Thoracic aorta (tissue), 2 donors: ENCODE results near the gene VWDE. TPM values are rescaled to one million over a fixed set of nuclear protein-coding genes. Genes with fewer than 3 reads are reported as not detected.

Experiments used
- ATAC-seq: fragments of 150-250 bp; one replicate; pipeline ENCODE4 v1.8.0; 2017; ENCODE audit warnings: low read depth; ENCODE audit not compliant: insufficient number of reproducible peaks, low FRiP score
- DNase-seq: peaks from one replicate; pipeline ENCODE4 v3.0.0-alpha.2; 2020; ENCODE audit warnings: low spot score
- H3K27ac ChIP-seq, 2 donors: fragments of 200-600 bp; sonication (generic); 1 replicate in 1 of 2; 2 replicates in 1 of 2; pipeline ENCODE4 v1.5.1; 2016; ENCODE audit warnings: mild to moderate bottlenecking in 2 of 2, moderate library complexity in 2 of 2
- H3K27me3 ChIP-seq: fragments of 200-600 bp; sonication (generic); replicated peaks from 2 replicates; pipeline ENCODE4 v1.6.0; 2016; ENCODE audit warnings: mild to moderate bottlenecking; ENCODE audit not compliant: insufficient read depth
- H3K36me3 ChIP-seq: fragments of 200-600 bp; sonication (generic); one replicate; pipeline ENCODE4 v1.5.1; 2016
- H3K4me1 ChIP-seq, 2 donors: fragments of 200-600 bp; sonication (generic); 1 replicate in 1 of 2; 2 replicates in 1 of 2; pipeline versions ENCODE4 v1.5.1 to v1.6.0; 2016; ENCODE audit warnings: low read depth in 2 of 2, mild to moderate bottlenecking in 1 of 2; ENCODE audit not compliant: control insufficient read depth in 1 of 2
- H3K4me3 ChIP-seq: fragments of 200-600 bp; sonication (generic); 2 replicates; pipeline ENCODE4 v1.5.1; 2016; ENCODE audit warnings: mild to moderate bottlenecking
- H3K9me3 ChIP-seq: fragments of 200-600 bp; sonication (generic); 2 replicates; pipeline ENCODE4 v1.5.1; 2016
- CTCF ChIP-seq: fragments of 200-600 bp; sonication (generic); IDR thresholded peaks from one replicate; pipeline ENCODE4 v1.5.1; 2019; ENCODE audit warnings: antibody characterized with exemption
- total RNA-seq, 2 donors: library from RNA; depleted of rRNA; stranded (reverse); fragments of >200 nt; gene quantifications; one replicate each; pipeline versions ENCODE4 v1.1.0 to v1.2.3, GENCODE V29; 2016

VWDE gene
- total RNA-seq, 2 donors from 2014 or later, result 0.14 TPM; not detected in 1

GRCh38 chr7:12389089-12389700 is 14.5 kb downstream of the VWDE start:
- H3K9me3 ChIP-seq, result no peaks in the 10 kb centered on the region
- H3K4me3 ChIP-seq, result no peak overlapping the region
- no peaks in the 10 kb centered on the region for H3K27me3 ChIP-seq
- H3K4me1 ChIP-seq, result no peaks in the 10 kb centered on the region
- no peaks in the 10 kb centered on the region for H3K36me3 ChIP-seq
- DNase-seq (no peak), ATAC-seq (no peak)
- no peak overlapping the region for H3K27ac ChIP-seq
- peak; percentile 21 for TF ChIP-seq CTCF

GRCh38 chr7:12386313-12386740 is 17.3 kb downstream of the VWDE start:
- Histone ChIP-seq H3K36me3 (no peaks in the 10 kb centered on the region), H3K27me3 (no peaks in the 10 kb centered on the region), H3K4me1 (no peaks in the 10 kb centered on the region), H3K27ac (no peak overlapping the region), H3K4me3 (no peak overlapping the region), H3K9me3 (no peaks in the 10 kb centered on the region)
- TF ChIP-seq CTCF, result no peak
- ATAC-seq (no peak), DNase-seq (no peak)

GRCh38 chr7:12385364-12385786 is 18.3 kb downstream of the VWDE start:
- TF ChIP-seq CTCF, result no peak
- no peaks in the 10 kb centered on the region for H3K27me3 ChIP-seq
- H3K4me3 ChIP-seq, result no peak overlapping the region
- ATAC-seq (no peak), DNase-seq (no peak)
- no peaks in the 10 kb centered on the region for H3K36me3 ChIP-seq
- no peaks in the 10 kb centered on the region for H3K9me3 ChIP-seq
- no peaks in the 10 kb centered on the region for H3K4me1 ChIP-seq
- no peak overlapping the region for H3K27ac ChIP-seq

GRCh38 chr7:12383377-12383776 is 20.3 kb downstream of the VWDE start:
- Histone ChIP-seq H3K4me1 (no peaks in the 10 kb centered on the region), H3K9me3 (no peaks in the 10 kb centered on the region), H3K27me3 (no peaks in the 10 kb centered on the region), H3K27ac (no peak overlapping the region), H3K36me3 (no peaks in the 10 kb centered on the region), H3K4me3 (no peak overlapping the region)
- ATAC-seq (no peak), DNase-seq (no peak)
- TF ChIP-seq CTCF, result no peak

GRCh38 chr7:12378389-12378788 is 25.3 kb downstream of the VWDE start:
- Histone ChIP-seq H3K9me3 (no peaks in the 10 kb centered on the region), H3K4me1 (no peaks in the 10 kb centered on the region), H3K36me3 (no peaks in the 10 kb centered on the region), H3K27me3 (no peaks in the 10 kb centered on the region), H3K27ac (no peak overlapping the region), H3K4me3 (no peak overlapping the region)
- no peak for TF ChIP-seq CTCF
- no peak for DNase-seq
- ATAC-seq, result no peak
